ENCODE data around the gene RSPH1.

DNA sequence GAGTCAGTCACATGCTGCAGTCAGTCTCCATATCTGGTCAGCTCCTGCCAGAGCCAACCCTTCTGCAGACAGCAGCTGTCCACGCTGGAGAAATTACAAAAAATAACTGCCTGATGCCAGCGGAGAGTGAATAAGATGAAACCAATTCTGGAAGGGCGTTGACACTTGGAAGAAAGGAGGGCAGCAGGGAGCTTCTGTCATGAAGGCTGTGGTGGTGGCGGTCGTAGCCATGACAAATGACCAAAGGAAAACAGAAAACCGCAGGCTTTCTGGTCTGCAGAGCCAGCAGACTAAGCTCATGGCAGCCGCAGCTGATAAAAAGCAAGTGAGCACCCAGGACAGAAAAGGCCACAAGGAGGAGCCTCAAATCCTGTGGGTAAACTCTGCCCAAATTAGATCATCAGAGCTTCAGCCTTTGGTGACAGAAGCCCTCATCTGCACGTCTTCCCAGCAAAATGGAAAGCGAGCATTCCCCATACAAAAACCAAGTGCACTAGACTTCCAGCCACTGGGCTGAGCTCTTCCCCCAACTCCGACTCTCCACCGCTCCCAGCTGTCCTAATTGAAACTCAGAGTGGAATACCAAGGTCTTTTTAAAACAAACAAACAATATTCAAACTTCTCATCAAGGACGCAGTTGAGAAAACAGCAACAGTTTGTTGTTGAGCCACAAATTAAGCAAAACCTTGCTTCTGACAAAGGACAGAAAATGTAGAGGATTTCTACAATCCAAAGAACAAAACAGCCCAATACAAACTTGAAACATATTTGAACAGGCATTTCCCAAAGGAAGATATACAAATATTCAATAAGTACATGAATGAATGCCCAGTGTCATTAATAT, 28.7 kb downstream of the RSPH1 start:
- TF ChIP-seq TOX (CRISPR knock-in tag; IDR thresholded peaks at IDR 0.05; ENCODE audit: borderline replicate concordance) = no peak
- TF ChIP-seq GLIS3 (CRISPR knock-in tag; IDR thresholded peaks at IDR 0.05) = no peak
- TF ChIP-seq, protein P1, sequence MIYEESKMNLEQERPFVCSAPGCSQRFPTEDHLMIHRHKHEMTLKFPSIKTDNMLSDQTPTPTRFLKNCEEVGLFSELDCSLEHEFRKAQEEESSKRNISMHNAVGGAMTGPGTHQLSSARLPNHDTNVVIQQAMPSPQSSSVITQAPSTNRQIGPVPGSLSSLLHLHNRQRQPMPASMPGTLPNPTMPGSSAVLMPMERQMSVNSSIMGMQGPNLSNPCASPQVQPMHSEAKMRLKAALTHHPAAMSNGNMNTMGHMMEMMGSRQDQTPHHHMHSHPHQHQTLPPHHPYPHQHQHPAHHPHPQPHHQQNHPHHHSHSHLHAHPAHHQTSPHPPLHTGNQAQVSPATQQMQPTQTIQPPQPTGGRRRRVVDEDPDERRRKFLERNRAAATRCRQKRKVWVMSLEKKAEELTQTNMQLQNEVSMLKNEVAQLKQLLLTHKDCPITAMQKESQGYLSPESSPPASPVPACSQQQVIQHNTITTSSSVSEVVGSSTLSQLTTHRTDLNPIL (CRISPR knock-in tag; IDR thresholded peaks at IDR 0.05; ENCODE audit: low read depth) = no peak
- TF ChIP-seq, protein P2, sequence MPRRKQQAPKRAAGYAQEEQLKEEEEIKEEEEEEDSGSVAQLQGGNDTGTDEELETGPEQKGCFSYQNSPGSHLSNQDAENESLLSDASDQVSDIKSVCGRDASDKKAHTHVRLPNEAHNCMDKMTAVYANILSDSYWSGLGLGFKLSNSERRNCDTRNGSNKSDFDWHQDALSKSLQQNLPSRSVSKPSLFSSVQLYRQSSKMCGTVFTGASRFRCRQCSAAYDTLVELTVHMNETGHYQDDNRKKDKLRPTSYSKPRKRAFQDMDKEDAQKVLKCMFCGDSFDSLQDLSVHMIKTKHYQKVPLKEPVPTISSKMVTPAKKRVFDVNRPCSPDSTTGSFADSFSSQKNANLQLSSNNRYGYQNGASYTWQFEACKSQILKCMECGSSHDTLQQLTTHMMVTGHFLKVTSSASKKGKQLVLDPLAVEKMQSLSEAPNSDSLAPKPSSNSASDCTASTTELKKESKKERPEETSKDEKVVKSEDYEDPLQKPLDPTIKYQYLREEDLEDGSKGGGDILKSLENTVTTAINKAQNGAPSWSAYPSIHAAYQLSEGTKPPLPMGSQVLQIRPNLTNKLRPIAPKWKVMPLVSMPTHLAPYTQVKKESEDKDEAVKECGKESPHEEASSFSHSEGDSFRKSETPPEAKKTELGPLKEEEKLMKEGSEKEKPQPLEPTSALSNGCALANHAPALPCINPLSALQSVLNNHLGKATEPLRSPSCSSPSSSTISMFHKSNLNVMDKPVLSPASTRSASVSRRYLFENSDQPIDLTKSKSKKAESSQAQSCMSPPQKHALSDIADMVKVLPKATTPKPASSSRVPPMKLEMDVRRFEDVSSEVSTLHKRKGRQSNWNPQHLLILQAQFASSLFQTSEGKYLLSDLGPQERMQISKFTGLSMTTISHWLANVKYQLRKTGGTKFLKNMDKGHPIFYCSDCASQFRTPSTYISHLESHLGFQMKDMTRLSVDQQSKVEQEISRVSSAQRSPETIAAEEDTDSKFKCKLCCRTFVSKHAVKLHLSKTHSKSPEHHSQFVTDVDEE (CRISPR knock-in tag; IDR thresholded peaks at IDR 0.05) = no peak
- no peak for TF ChIP-seq ZNF8 (CRISPR knock-in tag; IDR thresholded peaks at IDR 0.05)
- TF ChIP-seq TCF4 (CRISPR knock-in tag; IDR thresholded peaks at IDR 0.05; ENCODE audit: borderline replicate concordance) = no peak
- TF ChIP-seq RARB (CRISPR knock-in tag; IDR thresholded peaks at IDR 0.05) = no peak
- TF ChIP-seq ISL1 (CRISPR knock-in tag; IDR thresholded peaks at IDR 0.05) = no peak
- TF ChIP-seq ZFP3 (CRISPR knock-in tag; IDR thresholded peaks at IDR 0.05) = no peak
- no peak for TF ChIP-seq ARNTL (CRISPR knock-in tag; IDR thresholded peaks at IDR 0.05; ENCODE audit: borderline replicate concordance, low read depth)
